ENCODE measurements around the gene GGT7. TPM values are rescaled to one million over a fixed set of nuclear protein-coding genes. Genes with fewer than 3 reads are reported as not detected.

GGT7 gene, protein sequence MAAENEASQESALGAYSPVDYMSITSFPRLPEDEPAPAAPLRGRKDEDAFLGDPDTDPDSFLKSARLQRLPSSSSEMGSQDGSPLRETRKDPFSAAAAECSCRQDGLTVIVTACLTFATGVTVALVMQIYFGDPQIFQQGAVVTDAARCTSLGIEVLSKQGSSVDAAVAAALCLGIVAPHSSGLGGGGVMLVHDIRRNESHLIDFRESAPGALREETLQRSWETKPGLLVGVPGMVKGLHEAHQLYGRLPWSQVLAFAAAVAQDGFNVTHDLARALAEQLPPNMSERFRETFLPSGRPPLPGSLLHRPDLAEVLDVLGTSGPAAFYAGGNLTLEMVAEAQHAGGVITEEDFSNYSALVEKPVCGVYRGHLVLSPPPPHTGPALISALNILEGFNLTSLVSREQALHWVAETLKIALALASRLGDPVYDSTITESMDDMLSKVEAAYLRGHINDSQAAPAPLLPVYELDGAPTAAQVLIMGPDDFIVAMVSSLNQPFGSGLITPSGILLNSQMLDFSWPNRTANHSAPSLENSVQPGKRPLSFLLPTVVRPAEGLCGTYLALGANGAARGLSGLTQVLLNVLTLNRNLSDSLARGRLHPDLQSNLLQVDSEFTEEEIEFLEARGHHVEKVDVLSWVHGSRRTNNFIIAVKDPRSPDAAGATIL
- 5.9 and 17.6 TPM in 2 replicates for total RNA-seq

DNA sequence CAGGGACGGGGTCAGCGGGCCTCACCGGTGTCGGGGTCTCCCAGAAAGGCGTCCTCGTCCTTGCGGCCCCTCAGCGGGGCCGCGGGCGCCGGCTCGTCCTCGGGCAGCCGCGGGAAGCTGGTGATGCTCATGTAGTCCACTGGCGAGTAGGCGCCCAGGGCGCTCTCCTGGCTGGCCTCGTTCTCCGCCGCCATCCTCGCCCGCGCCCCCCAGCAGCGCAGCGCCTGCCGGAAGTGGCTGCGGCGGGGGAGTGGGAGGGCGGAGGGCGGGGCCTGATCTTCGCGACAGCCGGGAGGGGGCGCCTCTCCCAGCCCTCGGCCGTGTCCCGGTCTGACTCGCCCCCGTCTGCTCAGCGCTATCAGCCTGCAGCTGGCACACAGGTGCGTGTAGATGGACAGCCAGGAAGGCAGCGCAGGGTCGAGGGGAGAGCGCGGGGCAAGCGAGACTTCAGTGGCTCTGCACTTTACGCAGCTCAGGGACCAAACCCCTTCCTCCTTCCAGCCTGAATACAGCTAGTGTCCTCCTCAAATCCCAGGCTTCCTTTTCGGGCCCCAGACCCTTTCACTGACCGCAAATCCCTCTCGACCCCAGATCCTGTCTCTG is at the start of gene GGT7:
Gene GGT7, minus strand, starts transcription at position 235 of the 603 bp plus-strand sequence. Its CDS starts 41 bp downstream, at position 194.

GRCh38 chr20:34876406-34877282 is 4.0 kb upstream of the GGT7 start, which contains the start of gene ACSS2:
TSS of gene ACSS2 (plus strand) at chr20:34876612. CDS start at chr20:34876646, 34 bp downstream.

GRCh38 chr20:34825530-34826362 is 46.9 kb downstream of the GGT7 start, which contains the start of gene NCOA6:
TSS of gene NCOA6 (minus strand) at chr20:34825651. CDS start at chr20:34782355, 43,296 bp downstream.

Other genes with a start within 250 kb of the GGT7 start
- gene PIGU, start 195.8 kb downstream of the GGT7 start, total RNA-seq = 14.7 and 20.7 TPM in 2 replicates
- 6.4 and 19.5 TPM in 2 replicates for gene TP53INP2, start 168.5 kb downstream of the GGT7 start, total RNA-seq
- 9.9 and 12.7 TPM in 2 replicates for gene NCOA6, start 47.2 kb downstream of the GGT7 start, total RNA-seq
- 35.4 and 71.7 TPM in 2 replicates for gene ACSS2, start 3.8 kb upstream of the GGT7 start, total RNA-seq
- 64.4 and 71.9 TPM in 2 replicates for gene GSS, start 83.0 kb upstream of the GGT7 start, total RNA-seq
- under 0.01 and 0.76 TPM in 2 replicates for gene MYH7B, start 83.0 kb upstream of the GGT7 start, total RNA-seq
- 88.5 and 94.4 TPM in 2 replicates for gene TRPC4AP, start 220.0 kb upstream of the GGT7 start, total RNA-seq

Measured in mesangial cell (primary cell).